Measurements from ENCODE around the gene FAM120A. TPM values are rescaled to one million over a fixed set of nuclear protein-coding genes. Genes with fewer than 3 reads are reported as not detected.

The FAM120A gene
- total RNA-seq, 2 experiments from 2014 or later: 112 to 116 TPM

DNA sequence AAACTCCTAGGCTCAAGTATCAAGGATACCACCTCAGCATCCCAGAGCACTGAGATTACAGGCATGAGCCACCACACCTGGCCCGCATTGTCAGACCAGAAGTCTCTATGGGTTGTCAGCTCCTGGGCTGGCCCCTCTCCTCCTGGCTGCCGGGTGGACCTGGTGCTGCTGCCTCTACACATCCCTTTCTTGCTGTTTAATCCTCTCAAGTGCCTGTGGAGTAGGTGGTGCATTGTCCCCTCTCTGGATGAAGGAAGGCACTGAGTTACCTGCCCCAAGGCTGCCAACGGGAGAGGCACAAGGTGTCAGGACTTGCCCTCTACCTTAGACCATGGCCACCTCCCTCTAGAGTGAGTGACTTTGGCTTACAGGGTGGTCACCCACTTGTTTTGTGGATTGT is 162.3 kb downstream of the FAM120A start:
- no peak for DNase-seq
- H3K27ac Mint-ChIP-seq: no peak overlapping the region
- intact Hi-C loops (cut with micrococcal nuclease): no loop called here
- CTCF ChIA-PET: no interaction called here
- H3K9me3 Mint-ChIP-seq: peaks cover 13% of the 10 kb centered on the region
- H3K4me3 Mint-ChIP-seq: no peak overlapping the region
- peaks cover 16% of the 10 kb centered on the region for H3K4me1 Mint-ChIP-seq (ENCODE audit: low read depth)
- peaks cover 10% of the 10 kb centered on the region for H3K36me3 Mint-ChIP-seq (ENCODE audit: low read depth)
- no peaks in the 10 kb centered on the region for H3K27me3 Mint-ChIP-seq (ENCODE audit: low read depth)

- no peak for DNase-seq
- Mint-ChIP-seq H3K4me3 (no peak overlapping the region), H3K27ac (no peak overlapping the region), H3K36me3 (ENCODE audit: low read depth) (peaks cover 9% of the 10 kb centered on the region), H3K9me3 (peaks cover 4% of the 10 kb centered on the region), H3K4me1 (ENCODE audit: low read depth) (peaks cover 16% of the 10 kb centered on the region), H3K27me3 (ENCODE audit: low read depth) (no peaks in the 10 kb centered on the region)
- intact Hi-C loops (cut with micrococcal nuclease): no loop called here
- CTCF ChIA-PET: no interaction called here
These were observed 163.5 kb downstream of the FAM120A start for GRCh38 chr9:93614830-93615468.

Small RNA genes within 50 kb of the gene (microRNA-seq; reads per million reads assigned to microRNA genes)
- not detected for gene MIR548AU (ENCODE audit: borderline microRNAs expressed, borderline replicate concordance)

Other genes with a start within 250 kb of the FAM120A start
- 10 to 100 TPM; 25.5 to 26.0 TPM for gene FAM120AOS, start 1.9 kb downstream of the FAM120A start, total RNA-seq
- gene PHF2, start 124.9 kb downstream of the FAM120A start, total RNA-seq: 10 to 100 TPM; 14.4 to 16.6 TPM